A549 (cell line): Measurements from ENCODE around the gene RAP1A. TPM values are rescaled to one million over a fixed set of nuclear protein-coding genes. Genes with fewer than 3 reads are reported as not detected.

ENCODE experiments used
- ATAC-seq, 2 experiments: fragments of 200-7000 bp in 1 of 2; fragments of >200 bp in 1 of 2; cut with Nextera tagmentation in 1 of 2; cut with Tn5 transposase in 1 of 2; 3 replicates each; pipeline versions ENCODE4 v1.8.0 to v1.9.1; 2018 to 2020; ENCODE audit warnings: mild to moderate bottlenecking in 1 of 2, moderate library complexity in 1 of 2
- CTCF ChIA-PET: fragments of 300-600 bp; sonication (Branson Sonifier 250); formaldehyde crosslinking; extraction: SDS; loops from one replicate; lab custom pipeline; 2021; ENCODE audit warnings: antibody characterized with exemption, inconsistent platforms; lab: Yijun Ruan, JAX
- POLR2A ChIA-PET: fragments of 350-600 bp; formaldehyde crosslinking; extraction: SDS; loops from one replicate; lab custom pipeline; 2021; ENCODE audit warnings: antibody characterized with exemption, inconsistent platforms; lab: Yijun Ruan, JAX
- DNase-seq, 2 experiments: peaks; one replicate each; pipeline versions ENCODE4 v3.0.0 to v3.0.0-alpha.2; 2011 to 2016; ENCODE audit warnings: low read depth in 1 of 2, low spot score in 1 of 2
- FAIRE-seq: peaks from 2 replicates; lab custom pipeline; 2011; peaks lifted over from hg19 to GRCh38; lab: Jason Lieb, UNC
- H3K27ac ChIP-seq, 2 experiments: fragments of >200 bp; sonication (Bioruptor Twin); formaldehyde crosslinking; 3 replicates each; pipeline ENCODE4 v1.5.1; 2016 to 2017
- H3K4me1 ChIP-seq: fragments of >200 bp; sonication (Bioruptor Twin); formaldehyde crosslinking; 3 replicates; pipeline ENCODE4 v1.6.1; 2016
- H3K4me2 ChIP-seq: fragments of >200 bp; sonication (Bioruptor Twin); formaldehyde crosslinking; 3 replicates; pipeline ENCODE4 v1.6.1; 2016
- H3K4me3 ChIP-seq: fragments of >200 bp; sonication (Bioruptor Twin); formaldehyde crosslinking; 3 replicates; pipeline ENCODE4 v1.5.1; 2016
- H3K9me3 ChIP-seq: fragments of >200 bp; sonication (Bioruptor Twin); formaldehyde crosslinking; 3 replicates; pipeline ENCODE4 v1.6.1; 2016
- ATOH8 ChIP-seq: fragments of 250-450 bp; sonication (Bioruptor Pico); IDR thresholded peaks from 2 replicates; pipeline ENCODE4 v1.5.0; 2020; ENCODE audit warnings: low read depth, mild to moderate bottlenecking, moderate library complexity
- BCL3 ChIP-seq: fragments of >200 bp; sonication (Bioruptor Twin); formaldehyde crosslinking; IDR thresholded peaks from 3 replicates; pipeline ENCODE4 v1.6.1; 2016
- BHLHE40 ChIP-seq: IDR thresholded peaks from 2 replicates; pipeline ENCODE4 v1.6.1; 2012; ENCODE audit warnings: low read depth, low read length, inconsistent platforms
- CBX2 ChIP-seq: fragments of 200-600 bp; sonication (generic); IDR thresholded peaks from 2 replicates; pipeline ENCODE4 v1.6.1; 2016; ENCODE audit warnings: low read depth, mild to moderate bottlenecking, borderline replicate concordance
- CEBPB ChIP-seq, 2 experiments: fragments of >200 bp in 1 of 2; sonication (Bioruptor Twin) in 1 of 2; formaldehyde crosslinking in 1 of 2; IDR thresholded peaks; 2 replicates each; pipeline ENCODE4 v1.6.1; 2012 to 2016
- CHD4 ChIP-seq: fragments of 200-600 bp; sonication (generic); IDR thresholded peaks from 2 replicates; pipeline ENCODE4 v1.6.1; 2016; ENCODE audit warnings: antibody characterized with exemption, mild to moderate bottlenecking, borderline replicate concordance
- CTCF ChIP-seq: fragments of >200 bp; sonication (Bioruptor Twin); formaldehyde crosslinking; IDR thresholded peaks from 3 replicates; pipeline ENCODE4 v1.5.1; 2016
- E2F6 ChIP-seq: IDR thresholded peaks from 2 replicates; pipeline ENCODE4 v1.6.1; 2012; ENCODE audit warnings: low read depth, borderline replicate concordance
- EHF ChIP-seq: fragments of 250-450 bp; sonication (Bioruptor Pico); IDR thresholded peaks from 2 replicates; pipeline ENCODE4 v1.5.0; 2020; ENCODE audit warnings: mild to moderate bottlenecking
- EHMT2 ChIP-seq: fragments of 200-600 bp; sonication (generic); IDR thresholded peaks from 2 replicates; pipeline ENCODE4 v1.6.1; 2016; ENCODE audit warnings: antibody characterized with exemption, low read depth, mild to moderate bottlenecking, moderate library complexity
- ELK1 ChIP-seq: fragments of 150-350 bp; IDR thresholded peaks from 2 replicates; pipeline ENCODE4 v1.6.1; 2014; ENCODE audit warnings: low read depth, mild to moderate bottlenecking, low read length
- FOSB ChIP-seq: fragments of 250-450 bp; sonication (Bioruptor Pico); IDR thresholded peaks from 2 replicates; pipeline ENCODE4 v1.5.0; 2020; ENCODE audit warnings: mild to moderate bottlenecking, moderate library complexity
- FOSL2 ChIP-seq, 2 experiments: fragments of 450-650 bp in 1 of 2; fragments of >200 bp in 1 of 2; sonication (Bioruptor Twin) in 1 of 2; formaldehyde crosslinking; IDR thresholded peaks; 2 replicates each; pipeline versions ENCODE4 v1.5.0 to v1.6.1; 2016 to 2020; ENCODE audit warnings: mild to moderate bottlenecking in 1 of 2, moderate library complexity in 1 of 2
- FOXS1 ChIP-seq: fragments of 250-450 bp; sonication (Bioruptor Pico); IDR thresholded peaks from 2 replicates; pipeline ENCODE4 v1.5.0; 2020; ENCODE audit warnings: mild to moderate bottlenecking, moderate library complexity
- GATA3 ChIP-seq: IDR thresholded peaks from 2 replicates; pipeline ENCODE4 v1.6.1; 2012; ENCODE audit warnings: borderline replicate concordance
- HEYL ChIP-seq: fragments of 250-450 bp; sonication (Bioruptor Pico); IDR thresholded peaks from 2 replicates; pipeline ENCODE4 v1.8.0; 2021; ENCODE audit warnings: mild to moderate bottlenecking, moderate library complexity
- HMGXB4 ChIP-seq: fragments of 250-450 bp; sonication (Bioruptor Pico); IDR thresholded peaks from 2 replicates; pipeline ENCODE4 v1.5.0; 2021; ENCODE audit warnings: mild to moderate bottlenecking, moderate library complexity, borderline replicate concordance
- JUN ChIP-seq, 2 experiments: fragments of >200 bp; sonication (Bioruptor Twin); formaldehyde crosslinking; IDR thresholded peaks; 2 replicates in 1 of 2; 3 replicates in 1 of 2; pipeline ENCODE4 v1.6.1; 2016 to 2017
- MAX ChIP-seq: IDR thresholded peaks from 2 replicates; pipeline ENCODE4 v1.6.1; 2012
- MAZ ChIP-seq: fragments of 150-350 bp; IDR thresholded peaks from 2 replicates; pipeline ENCODE4 v1.6.1; 2014; ENCODE audit warnings: antibody characterized with exemption, low read depth, low read length, borderline replicate concordance
- MYC ChIP-seq: IDR thresholded peaks from 2 replicates; pipeline ENCODE4 v1.6.1; 2012; ENCODE audit warnings: mild to moderate bottlenecking, inconsistent platforms, low read length, improper control_type of control experiment, borderline replicate concordance
- PBX3 ChIP-seq: IDR thresholded peaks from 2 replicates; pipeline ENCODE4 v1.6.1; 2012
- POLR2A ChIP-seq: IDR thresholded peaks from 2 replicates; pipeline ENCODE4 v1.6.1; 2012; ENCODE audit warnings: mild to moderate bottlenecking, low read length
- RCOR1 ChIP-seq: fragments of 150-350 bp; IDR thresholded peaks from 2 replicates; pipeline ENCODE4 v1.6.1; 2014; ENCODE audit warnings: antibody characterized with exemption, low read length, low read depth
- RNF2 ChIP-seq: fragments of 200-600 bp; sonication (generic); IDR thresholded peaks from 2 replicates; pipeline ENCODE4 v1.6.1; 2016; ENCODE audit warnings: low read depth, mild to moderate bottlenecking, antibody characterized with exemption, moderate library complexity, borderline replicate concordance
- USF2 ChIP-seq: fragments of 450-650 bp; IDR thresholded peaks from 2 replicates; pipeline ENCODE4 v1.6.1; 2014; ENCODE audit warnings: antibody characterized with exemption
- ZC3H11A ChIP-seq: fragments of 450-650 bp; IDR thresholded peaks from 2 replicates; pipeline ENCODE4 v1.6.1; 2014; ENCODE audit warnings: antibody characterized with exemption, mild to moderate bottlenecking
- ZSCAN20 ChIP-seq: fragments of 250-450 bp; sonication (Bioruptor Pico); IDR thresholded peaks from 2 replicates; pipeline ENCODE4 v1.8.0; 2022; ENCODE audit warnings: mild to moderate bottlenecking, moderate library complexity
- WGBS: methylation state at CpG from one replicate; pipeline ENCODE4 v1.1.6; 2017; ENCODE audit errors: missing lambda C conversion rate; 5-methylcytosine and 5-hydroxymethylcytosine counted together
- polyA plus RNA-seq, 4 experiments: library from polyadenylated mRNA; depleted of rRNA in 3 of 4; stranded (reverse); fragments of >200 nt; fragmentation: RNase III in 1 of 4; extraction: RNeasy Plus Mini Kit Qiagen cat#74134 plus additional on column Dnase treatment in 1 of 4; gene quantifications; 2 replicates in 3 of 4; 3 replicates in 1 of 4; pipeline ENCODE4 v1.2.3, GENCODE V29; 2011 to 2017

The RAP1A gene
- polyA plus RNA-seq, 2 of the 4 experiments (the other 2 are of a cell fraction) = 37.1 to 39.8 TPM

GRCh38 chr1:111755331-111756123 is 135.9 kb downstream of the RAP1A start, which contains the start of gene DDX20:
TSS of gene DDX20 (plus strand) at chr1:111755901. CDS start at chr1:111755925, 24 bp downstream.
- ChIA-PET POLR2A (interaction anchor here (0.7 to 1.3 kb wide), 4 partner anchors 16 to 248 kb away, joined by 3 to 12 read pairs (median 5); partner anchors contain the start of gene INKA2), CTCF (interaction anchor here (0.7 to 2.6 kb wide), 13 partner anchors 8 to 281 kb away, joined by 3 to 18 read pairs (median 4); partner anchors contain the start of gene C1orf162)
- H3K4me2 ChIP-seq = peak within 1 kb of the TSS; percentile 99
- peaks cover 13% of the 10 kb centered on the region; the same call in 2 of the 3 replicates for H3K4me1 ChIP-seq
- DNase-seq (peak; percentile 76 to 93), ATAC-seq (peak; percentile 93), FAIRE-seq (no peak)
- peak within 1 kb of the TSS; percentile 94 to 100 for H3K27ac ChIP-seq
- peak within 1 kb of the TSS; percentile 83 for H3K4me3 ChIP-seq
- 2% methylated on average over 34 of the region's 67 CpGs for WGBS
- no peaks in the 10 kb centered on the region for H3K9me3 ChIP-seq
- TF ChIP-seq EHF (CRISPR knock-in tag) (no peak), ZSCAN20 (CRISPR knock-in tag) (no peak), RNF2 (no peak), BHLHE40 (peak; percentile 19; the same call in 1 of the 2 replicates), MYC (peak; percentile 50; the same call in 1 of the 2 replicates), CTCF (peak; percentile 84), E2F6 (peak; percentile 74; the same call in 1 of the 2 replicates), FOSB (CRISPR knock-in tag) (no peak), CBX2 (no peak), USF2 (no peak), CEBPB (IDR thresholded peaks at IDR 0.05) (peak in 1 of 2 experiments; percentile 40; a peak in 1 of 4 replicates), PBX3 (no peak), EHMT2 (no peak), MAX (peak; percentile 79), POLR2A (peak; percentile 72), FOXS1 (CRISPR knock-in tag) (no peak), GATA3 (peak; percentile 55; the same call in 1 of the 2 replicates), ELK1 (no peak), MAZ (no peak), HEYL (CRISPR knock-in tag) (no peak), CHD4 (no peak), BCL3 (peak; percentile 53; the same call in 1 of the 3 replicates), JUN (IDR thresholded peaks at IDR 0.05) (peak in 1 of 2 experiments; percentile 15; a peak in 2 of 5 replicates), HMGXB4 (no peak), ATOH8 (CRISPR knock-in tag) (no peak), FOSL2 (IDR thresholded peaks at IDR 0.05) (no peak), FOSL2 (CRISPR knock-in tag; IDR thresholded peaks at IDR 0.05) (no peak; the same call in 1 of the 2 replicates), RCOR1 (no peak), ZC3H11A (no peak)
